ENCODE measurements around the gene ATP6V0E1.
"Not testable (repeated sequence)": the region's sequence is repeated elsewhere in the genome, so short reads cannot be mapped to it uniquely, and the experiment has no call there.

Gene ATP6V0E1

GRCh38 chr5:173020643-173021042 lies 37.1 kb downstream of the ATP6V0E1 start:
- TF ChIP-seq Cebpa-rat (IDR thresholded peaks at IDR 0.05), result no peak
- Histone ChIP-seq H3K36me3 (peaks cover 55 to 94% (median 78%) of the 10 kb centered on the region in 11 experiments), H3K27me3 (no peaks in the 10 kb centered on the region), H3K4me1 (peaks cover 0 to 33% (median 16%) of the 10 kb centered on the region in 10 experiments; a peak in 12 of 20 replicates), H3K4me3 (no peak overlapping the region), H3K9ac (no peak overlapping the region), H3K27ac (no peak overlapping the region), H3K9me3 (replicated peaks in 1 of 11) (no peaks in the 10 kb centered on the region), H3K4me2 (no peak overlapping the region), H4K20me1 (peaks cover 57 to 100% (median 100%) of the 10 kb centered on the region in 11 experiments)

GRCh38 chr5:173025651-173026050 lies 42.1 kb downstream of the ATP6V0E1 start:
- peaks cover 52 to 100% (median 99%) of the 10 kb centered on the region in 11 experiments for H4K20me1 ChIP-seq
- no peak for TF ChIP-seq Cebpa-rat (IDR thresholded peaks at IDR 0.05)
- H3K9me3 ChIP-seq (replicated peaks in 1 of 11), result no peaks in the 10 kb centered on the region
- H3K36me3 ChIP-seq, result peaks cover 51 to 89% (median 78%) of the 10 kb centered on the region in 11 experiments
- no peak overlapping the region for H3K27ac ChIP-seq
- H3K4me2 ChIP-seq, result no peak overlapping the region
- H3K27me3 ChIP-seq, result no peaks in the 10 kb centered on the region
- H3K4me3 ChIP-seq, result no peak overlapping the region
- no peak overlapping the region for H3K9ac ChIP-seq
- H3K4me1 ChIP-seq, result peaks cover 15 to 41% (median 23%) of the 10 kb centered on the region in 10 experiments

GRCh38 chr5:173027905-173028304 lies 44.3 kb downstream of the ATP6V0E1 start:
- Histone ChIP-seq H4K20me1 (peaks cover 65 to 100% (median 99%) of the 10 kb centered on the region in 11 experiments), H3K27me3 (no peaks in the 10 kb centered on the region), H3K36me3 (peaks cover 36 to 88% (median 70%) of the 10 kb centered on the region in 11 experiments), H3K4me1 (peaks cover 14 to 45% (median 18%) of the 10 kb centered on the region in 10 experiments), H3K9me3 (replicated peaks in 1 of 11) (no peaks in the 10 kb centered on the region), H3K9ac (peak overlapping the region in 1 of 11 experiments; percentile 44; a peak in 1 of 22 replicates), H3K27ac (no peak overlapping the region), H3K4me3 (no peak overlapping the region), H3K4me2 (peak overlapping the region in 1 of 11 experiments; percentile 49; a peak in 2 of 22 replicates)
- no peak for TF ChIP-seq Cebpa-rat (IDR thresholded peaks at IDR 0.05)

GRCh38 chr5:173028811-173029327 lies 45.3 kb downstream of the ATP6V0E1 start:
- peaks cover 15 to 55% (median 23%) of the 10 kb centered on the region in 10 experiments for H3K4me1 ChIP-seq
- peak overlapping the region in 9 of 11 experiments; percentile 0 to 69 (median 39); a peak in 11 of 22 replicates for H3K4me2 ChIP-seq
- H3K27me3 ChIP-seq, result no peaks in the 10 kb centered on the region
- TF ChIP-seq Cebpa-rat (IDR thresholded peaks at IDR 0.05), result no peak
- H3K36me3 ChIP-seq, result peaks cover 33 to 88% (median 68%) of the 10 kb centered on the region in 11 experiments
- H3K9me3 ChIP-seq (replicated peaks in 1 of 11), result no peaks in the 10 kb centered on the region
- peak overlapping the region in 1 of 11 experiments; percentile 57; a peak in 1 of 22 replicates for H3K9ac ChIP-seq
- H4K20me1 ChIP-seq, result peaks cover 71 to 100% (median 99%) of the 10 kb centered on the region in 11 experiments
- no peak overlapping the region for H3K4me3 ChIP-seq
- H3K27ac ChIP-seq, result peak overlapping the region in 4 of 11 experiments; percentile 4 to 52 (median 36); a peak in 3 of 22 replicates

DNA sequence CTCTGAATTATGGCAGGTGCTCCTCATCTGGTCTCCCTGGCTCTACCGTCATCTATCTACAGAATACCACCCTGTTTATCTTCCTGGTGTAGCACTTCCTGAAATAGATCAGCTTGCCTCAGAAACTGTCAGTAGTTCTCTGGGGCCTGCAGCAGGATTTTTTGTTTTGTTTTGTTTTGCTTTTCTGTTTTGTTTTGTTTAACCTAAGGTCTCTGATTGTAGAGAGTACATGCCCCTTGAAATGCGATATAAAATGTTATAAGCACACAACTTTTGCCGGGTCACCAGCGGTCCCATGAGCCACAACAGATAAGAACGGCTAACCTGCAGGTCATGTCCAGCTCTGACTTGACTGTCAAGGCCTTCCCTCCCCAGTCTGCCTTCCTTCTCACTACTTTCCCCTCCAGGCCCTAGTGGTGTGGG lies 45.9 kb downstream of the ATP6V0E1 start:
- H3K4me2 ChIP-seq, result peak overlapping the region; percentile 0 to 69 (median 37); a peak in 14 of 22 replicates
- no peaks in the 10 kb centered on the region for H3K9me3 ChIP-seq (replicated peaks in 1 of 11)
- H4K20me1 ChIP-seq, result peaks cover 73 to 100% (median 99%) of the 10 kb centered on the region in 11 experiments
- H3K36me3 ChIP-seq, result peaks cover 33 to 88% (median 69%) of the 10 kb centered on the region in 11 experiments
- no peaks in the 10 kb centered on the region for H3K27me3 ChIP-seq
- H3K4me1 ChIP-seq, result peaks cover 15 to 61% (median 28%) of the 10 kb centered on the region in 10 experiments
- H3K4me3 ChIP-seq, result no peak overlapping the region
- H3K27ac ChIP-seq, result peak overlapping the region in 5 of 11 experiments; percentile 4 to 52 (median 34); a peak in 7 of 22 replicates
- H3K9ac ChIP-seq, result peak overlapping the region in 3 of 11 experiments; percentile 5 to 57 (median 44); a peak in 3 of 22 replicates
- TF ChIP-seq Cebpa-rat (IDR thresholded peaks at IDR 0.05), result no peak

GRCh38 chr5:173032096-173032495 lies 48.5 kb downstream of the ATP6V0E1 start:
- H4K20me1 ChIP-seq, result peaks cover 68 to 100% (median 86%) of the 10 kb centered on the region in 11 experiments
- not testable (repeated sequence) for H3K4me3 ChIP-seq; H3K4me2 ChIP-seq; H3K9me3 ChIP-seq (replicated peaks in 1 of 11); H3K27me3 ChIP-seq; H3K9ac ChIP-seq; H3K27ac ChIP-seq
- peaks cover 33 to 80% (median 50%) of the 10 kb centered on the region in 10 experiments for H3K4me1 ChIP-seq
- peaks cover 41 to 87% (median 69%) of the 10 kb centered on the region in 11 experiments for H3K36me3 ChIP-seq

DNA sequence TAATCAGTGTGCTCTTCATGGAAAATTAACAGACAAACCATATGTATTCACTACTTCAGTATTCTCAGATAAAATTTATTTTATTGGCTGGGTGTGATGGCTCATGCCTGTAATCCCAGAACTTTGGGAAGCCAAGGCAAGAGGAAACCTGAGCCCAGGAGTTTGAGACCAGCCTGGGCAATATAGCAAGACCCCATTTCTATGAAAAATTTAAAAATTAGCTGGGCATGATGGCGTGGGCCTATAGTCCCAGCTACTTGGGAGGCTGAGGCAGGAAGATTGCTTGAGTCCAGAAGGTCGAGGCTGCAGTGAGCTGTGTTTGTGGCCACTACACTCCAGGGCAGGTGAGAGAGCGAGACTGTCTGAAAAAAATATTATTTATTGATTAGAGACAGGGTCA lies 49.2 kb downstream of the ATP6V0E1 start:
- H3K36me3 ChIP-seq, result peaks cover 46 to 89% (median 68%) of the 10 kb centered on the region in 11 experiments
- peak overlapping the region in 1 of 11 experiments; percentile 8; a peak in 1 of 22 replicates for H3K9ac ChIP-seq
- no peak overlapping the region for H3K4me2 ChIP-seq
- no peaks in the 10 kb centered on the region for H3K27me3 ChIP-seq
- no peak for TF ChIP-seq Cebpa-rat (IDR thresholded peaks at IDR 0.05)
- peaks cover 63 to 95% (median 82%) of the 10 kb centered on the region in 11 experiments for H4K20me1 ChIP-seq
- no peaks in the 10 kb centered on the region for H3K9me3 ChIP-seq (replicated peaks in 1 of 11)
- H3K27ac ChIP-seq, result 0 out of 22 replicates have a peak overlapping the region, but pooled peaks of 1 of the 11 experiments have one; percentile 3
- H3K4me3 ChIP-seq, result no peak overlapping the region
- H3K4me1 ChIP-seq, result peaks cover 33 to 80% (median 51%) of the 10 kb centered on the region in 10 experiments

GRCh38 chr5:173033923-173034322 lies 50.4 kb downstream of the ATP6V0E1 start:
- Histone ChIP-seq H3K4me2 (peak overlapping the region in 1 of 11 experiments; percentile 15; a peak in 1 of 22 replicates), H3K36me3 (peaks cover 46 to 82% (median 58%) of the 10 kb centered on the region in 11 experiments), H3K27ac (peak overlapping the region in 3 of 11 experiments; percentile 0 to 75 (median 3); a peak in 1 of 22 replicates), H4K20me1 (peaks cover 51 to 88% (median 70%) of the 10 kb centered on the region in 11 experiments), H3K27me3 (no peaks in the 10 kb centered on the region), H3K9me3 (replicated peaks in 1 of 11) (no peaks in the 10 kb centered on the region), H3K4me1 (peaks cover 28 to 68% (median 44%) of the 10 kb centered on the region in 10 experiments), H3K4me3 (no peak overlapping the region), H3K9ac (0 out of 22 replicates have a peak overlapping the region, but pooled peaks of 1 of the 11 experiments have one; percentile 2)
- no peak for TF ChIP-seq Cebpa-rat (IDR thresholded peaks at IDR 0.05)
